22Rv1 (cell line): Measurements from ENCODE around the gene TGM5.

Experiments used
- H3K27ac ChIP-seq: fragments of 450-650 bp; 2 replicates; pipeline ENCODE4 v1.5.1; 2017
- CTCF ChIP-seq: fragments of 450-650 bp; IDR thresholded peaks from 2 replicates; pipeline ENCODE4 v1.5.1; 2017; ENCODE audit warnings: mild to moderate bottlenecking
- ZFX ChIP-seq: fragments of 450-650 bp; IDR thresholded peaks from 2 replicates; pipeline ENCODE4 v1.6.1; 2017; ENCODE audit warnings: antibody characterized with exemption, borderline replicate concordance

Gene TGM5

DNA sequence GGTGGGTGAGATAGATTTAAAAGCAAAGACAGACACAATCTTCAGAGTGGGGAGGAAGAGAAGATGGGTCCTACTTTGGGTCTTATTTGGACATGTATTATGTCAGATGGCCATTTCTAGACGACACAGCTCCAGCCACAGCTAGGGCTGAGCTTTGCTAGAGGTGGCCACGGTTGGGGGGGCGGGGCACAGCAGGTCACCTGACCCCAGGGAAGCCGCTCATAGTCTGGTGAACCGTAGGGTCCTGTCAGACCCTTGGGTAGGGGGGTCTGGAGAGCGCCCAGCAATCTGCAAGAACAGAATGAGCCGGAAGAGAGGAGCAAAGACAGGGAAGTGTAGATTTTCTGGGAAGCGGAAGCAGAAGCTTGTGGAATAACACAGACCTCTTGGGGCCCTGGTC is 52.6 kb downstream of the TGM5 start:
- H3K27ac ChIP-seq: no peak overlapping the region
- TF ChIP-seq ZFX (no peak), CTCF (no peak)

GRCh38 chr15:43213466-43213865 is 53.3 kb downstream of the TGM5 start:
- H3K27ac ChIP-seq: no peak overlapping the region
- TF ChIP-seq ZFX: no peak
- no peak for TF ChIP-seq CTCF

- H3K27ac ChIP-seq: no peak overlapping the region
- TF ChIP-seq CTCF (no peak), ZFX (no peak)
These were observed 53.8 kb downstream of the TGM5 start for GRCh38 chr15:43212951-43213350.

DNA sequence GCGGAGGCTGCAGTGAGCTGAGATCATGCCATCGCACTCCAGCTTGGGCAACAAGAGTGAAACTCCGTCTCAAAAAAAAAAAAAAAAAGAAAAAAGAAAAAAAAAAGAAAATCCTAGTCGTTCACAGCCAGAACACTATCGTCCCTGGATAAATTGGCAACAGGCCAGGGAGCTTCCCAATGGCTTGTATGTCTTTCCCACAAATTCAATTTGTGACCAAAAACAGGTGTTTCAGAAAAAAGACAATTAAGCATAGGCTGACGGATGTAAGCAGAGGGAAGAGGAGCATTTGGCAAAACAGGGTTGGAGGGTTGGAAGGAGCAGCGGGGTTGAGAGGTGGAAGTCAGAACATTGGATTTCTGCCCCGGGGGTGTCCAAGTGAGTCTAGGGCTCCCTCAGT is 54.4 kb downstream of the TGM5 start:
- TF ChIP-seq CTCF (no peak), ZFX (no peak)
- H3K27ac ChIP-seq: no peak overlapping the region

- no peak overlapping the region for H3K27ac ChIP-seq
- no peak for TF ChIP-seq CTCF
These were observed 55.4 kb downstream of the TGM5 start for GRCh38 chr15:43211224-43211735.

DNA sequence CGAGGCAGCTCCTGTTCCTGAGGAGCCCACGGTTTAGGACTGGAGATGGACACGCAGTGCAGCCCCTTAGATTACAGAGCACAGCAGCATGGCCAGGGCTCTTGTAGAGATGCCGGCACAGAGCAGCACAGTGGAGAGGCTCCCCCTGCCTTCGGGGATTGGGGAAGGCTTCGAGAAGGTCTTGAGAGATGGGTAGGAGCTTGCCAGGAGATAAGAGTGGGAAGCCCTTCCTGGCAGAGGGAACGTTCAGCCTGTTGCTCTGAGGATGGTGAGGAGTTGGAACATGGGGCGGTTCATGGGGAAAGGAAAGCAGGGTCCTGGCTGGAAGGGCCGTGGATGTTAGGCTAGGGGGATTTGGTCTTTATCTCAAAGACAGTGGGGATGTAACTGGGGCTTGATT is 55.9 kb downstream of the TGM5 start:
- H3K27ac ChIP-seq: no peak overlapping the region
- TF ChIP-seq CTCF (no peak), ZFX (no peak)

GRCh38 chr15:43210172-43210745 is 56.5 kb downstream of the TGM5 start:
- no peak for TF ChIP-seq ZFX
- TF ChIP-seq CTCF: no peak
- H3K27ac ChIP-seq: no peak overlapping the region
